H9 (cell line): Measurements from ENCODE around the gene SERPINA6. TPM values are rescaled to one million over a fixed set of nuclear protein-coding genes. Genes with fewer than 3 reads are reported as not detected.

ENCODE experiments used
- DNase-seq: peaks from one replicate; pipeline ENCODE4 v3.0.0-alpha.2; 2017
- H2AFZ ChIP-seq: one replicate; pipeline ENCODE4 v1.6.1; 2013; ENCODE audit warnings: mild to moderate bottlenecking, low read length, control low read depth, moderate library complexity
- H2AK5ac ChIP-seq: 2 replicates; pipeline ENCODE4 v1.6.1; 2013; ENCODE audit warnings: low read length, control low read depth, mixed read lengths; ENCODE audit not compliant: insufficient read length
- H2BK120ac ChIP-seq: one replicate; pipeline ENCODE4 v1.6.1; 2013; ENCODE audit warnings: low read depth, mild to moderate bottlenecking, low read length, control low read depth, inconsistent platforms; ENCODE audit not compliant: poor library complexity, severe bottlenecking
- H2BK12ac ChIP-seq: 2 replicates; pipeline ENCODE4 v1.6.1; 2013; ENCODE audit warnings: low read length, control low read depth, mixed read lengths, low read depth; ENCODE audit not compliant: insufficient read length
- H2BK15ac ChIP-seq: 2 replicates; pipeline ENCODE4 v1.6.1; 2013; ENCODE audit warnings: low read depth, low read length, control low read depth
- H2BK20ac ChIP-seq: one replicate; pipeline ENCODE4 v1.6.1; 2013; ENCODE audit warnings: low read depth, mild to moderate bottlenecking, low read length, control low read depth, inconsistent platforms; ENCODE audit not compliant: poor library complexity, severe bottlenecking
- H2BK5ac ChIP-seq: 2 replicates; pipeline ENCODE4 v1.6.1; 2013; ENCODE audit warnings: low read length, control low read depth, mixed read lengths; ENCODE audit not compliant: insufficient read length
- H3K14ac ChIP-seq: 2 replicates; pipeline ENCODE4 v1.6.1; 2013; ENCODE audit warnings: low read length, control low read depth; ENCODE audit not compliant: insufficient read depth
- H3K18ac ChIP-seq: 2 replicates; pipeline ENCODE4 v1.6.1; 2013; ENCODE audit warnings: low read depth, mild to moderate bottlenecking, mixed read lengths, low read length, control low read depth; ENCODE audit not compliant: insufficient read length
- H3K23ac ChIP-seq: 2 replicates; pipeline ENCODE4 v1.6.1; 2013; ENCODE audit warnings: low read length, control low read depth, mixed read lengths, low read depth; ENCODE audit not compliant: insufficient read length
- H3K23me2 ChIP-seq: 2 replicates; pipeline ENCODE4 v1.6.1; 2013; ENCODE audit warnings: low read depth, mild to moderate bottlenecking, mixed read lengths, low read length, control low read depth; ENCODE audit not compliant: insufficient read length, poor library complexity, severe bottlenecking
- H3K27ac ChIP-seq: 2 replicates; pipeline ENCODE4 v1.5.1; 2013; ENCODE audit warnings: low read length, control low read depth, mixed read lengths, low read depth; ENCODE audit not compliant: insufficient read length
- H3K27me3 ChIP-seq: 2 replicates; pipeline ENCODE4 v1.6.1; 2013; ENCODE audit warnings: low read length, control low read depth, inconsistent platforms; ENCODE audit not compliant: insufficient read depth
- H3K4ac ChIP-seq: 2 replicates; pipeline ENCODE4 v1.6.1; 2013; ENCODE audit warnings: low read depth, mild to moderate bottlenecking, control low read depth, inconsistent platforms, low read length, moderate library complexity
- H3K4me1 ChIP-seq: 2 replicates; pipeline ENCODE4 v1.6.1; 2013; ENCODE audit warnings: low read length, control low read depth, inconsistent platforms; ENCODE audit not compliant: insufficient read depth
- H3K4me2 ChIP-seq: 2 replicates; pipeline ENCODE4 v1.6.1; 2013; ENCODE audit warnings: low read length, control low read depth, mixed read lengths; ENCODE audit not compliant: insufficient read length, insufficient read depth
- H3K56ac ChIP-seq: 2 replicates; pipeline ENCODE4 v1.6.1; 2013; ENCODE audit warnings: low read depth, mild to moderate bottlenecking, mixed read lengths, low read length, control low read depth; ENCODE audit not compliant: insufficient read length
- H3K79me1 ChIP-seq: 2 replicates; pipeline ENCODE4 v1.6.1; 2013; ENCODE audit warnings: low read depth, mild to moderate bottlenecking, moderate library complexity, low read length, control low read depth, inconsistent platforms; ENCODE audit not compliant: insufficient read depth, poor library complexity, severe bottlenecking
- H3K79me2 ChIP-seq: 2 replicates; pipeline ENCODE4 v1.6.1; 2013; ENCODE audit warnings: low read length, control low read depth, inconsistent platforms; ENCODE audit not compliant: insufficient read depth
- H3K9ac ChIP-seq: 2 replicates; pipeline ENCODE4 v1.6.1; 2013; ENCODE audit warnings: low read length, control low read depth, mixed read lengths; ENCODE audit not compliant: insufficient read length; ENCODE audit errors: extremely low read depth
- H3K9me3 ChIP-seq: one replicate; pipeline ENCODE4 v1.6.1; 2013; ENCODE audit warnings: low read depth, low read length, inconsistent platforms; ENCODE audit not compliant: control insufficient read depth
- H3T11ph ChIP-seq: one replicate; pipeline ENCODE4 v1.6.1; 2013; ENCODE audit warnings: mild to moderate bottlenecking, low read length, control low read depth, inconsistent platforms
- H4K20me1 ChIP-seq: one replicate; pipeline ENCODE4 v1.6.1; 2013; ENCODE audit not compliant: control insufficient read depth, insufficient read length, insufficient read depth
- H4K5ac ChIP-seq: 2 replicates; pipeline ENCODE4 v1.6.1; 2013; ENCODE audit warnings: low read depth, mild to moderate bottlenecking, mixed read lengths, low read length, control low read depth; ENCODE audit not compliant: insufficient read length
- H4K8ac ChIP-seq: replicated peaks from 2 replicates; pipeline ENCODE4 v1.6.1; 2013; ENCODE audit warnings: low read length, control low read depth, mixed read lengths, low read depth; ENCODE audit not compliant: insufficient read length
- H4K91ac ChIP-seq: 2 replicates; pipeline ENCODE4 v1.6.1; 2013; ENCODE audit warnings: low read depth, mild to moderate bottlenecking, moderate library complexity, mixed read lengths, low read length, control low read depth; ENCODE audit not compliant: insufficient read length
- H3K27ac Mint-ChIP-seq, 3 experiments: 2 replicates in 2 of 3; 3 replicates in 1 of 3; pipeline ENCODE4 v1.8.0; 2020 to 2021; ENCODE audit warnings: mixed read lengths in 3 of 3, mild to moderate bottlenecking in 1 of 3, moderate library complexity in 1 of 3
- H3K27me3 Mint-ChIP-seq: 2 replicates; pipeline ENCODE4 v1.8.0; 2021; ENCODE audit warnings: low read depth, mild to moderate bottlenecking, moderate library complexity, mixed read lengths
- H3K36me3 Mint-ChIP-seq, 3 experiments: 2 replicates in 2 of 3; 3 replicates in 1 of 3; pipeline ENCODE4 v1.8.0; 2020 to 2021; ENCODE audit warnings: low read depth in 3 of 3, mixed read lengths in 3 of 3; ENCODE audit not compliant: insufficient read depth in 1 of 3
- H3K4me1 Mint-ChIP-seq, 2 experiments: 2 replicates each; pipeline ENCODE4 v1.8.0; 2020; ENCODE audit warnings: mixed read lengths in 2 of 2
- H3K4me3 Mint-ChIP-seq, 2 experiments: 2 replicates in 1 of 2; 3 replicates in 1 of 2; pipeline ENCODE4 v1.8.0; 2020 to 2021; ENCODE audit warnings: mild to moderate bottlenecking in 2 of 2, mixed read lengths in 2 of 2, moderate library complexity in 1 of 2
- H3K9me3 Mint-ChIP-seq, 2 experiments: 2 replicates in 1 of 2; 3 replicates in 1 of 2; pipeline ENCODE4 v1.8.0; 2020; ENCODE audit warnings: mild to moderate bottlenecking in 2 of 2, mixed read lengths in 2 of 2, moderate library complexity in 1 of 2
- WGBS: extraction: QIAGEN DNeasy Blood & Tissue Kit; methylation state at CpG from one replicate; pipeline ENCODE4 v1.1.7; 2013; ENCODE audit warnings: missing lambda C conversion rate, low lambda C conversion rate, mixed read lengths; ENCODE audit not compliant: insufficient read length; ENCODE audit errors: extremely low coverage; 5-methylcytosine and 5-hydroxymethylcytosine counted together
- total RNA-seq: library from RNA; stranded (reverse); gene quantifications from 2 replicates; pipeline ENCODE4 v1.2.1, GENCODE V29; 2021
- TF ChIP-seq, protein P1 (sequence below): fragments of 200-600 bp; sonication (generic); conservative IDR thresholded peaks from 3 replicates; pipeline ENCODE4 v1.8.0; 2021; ENCODE audit warnings: antibody characterized with exemption, mild to moderate bottlenecking

SERPINA6 gene
- total RNA-seq, 1 experiment from 2014 or later = not detected

DNA sequence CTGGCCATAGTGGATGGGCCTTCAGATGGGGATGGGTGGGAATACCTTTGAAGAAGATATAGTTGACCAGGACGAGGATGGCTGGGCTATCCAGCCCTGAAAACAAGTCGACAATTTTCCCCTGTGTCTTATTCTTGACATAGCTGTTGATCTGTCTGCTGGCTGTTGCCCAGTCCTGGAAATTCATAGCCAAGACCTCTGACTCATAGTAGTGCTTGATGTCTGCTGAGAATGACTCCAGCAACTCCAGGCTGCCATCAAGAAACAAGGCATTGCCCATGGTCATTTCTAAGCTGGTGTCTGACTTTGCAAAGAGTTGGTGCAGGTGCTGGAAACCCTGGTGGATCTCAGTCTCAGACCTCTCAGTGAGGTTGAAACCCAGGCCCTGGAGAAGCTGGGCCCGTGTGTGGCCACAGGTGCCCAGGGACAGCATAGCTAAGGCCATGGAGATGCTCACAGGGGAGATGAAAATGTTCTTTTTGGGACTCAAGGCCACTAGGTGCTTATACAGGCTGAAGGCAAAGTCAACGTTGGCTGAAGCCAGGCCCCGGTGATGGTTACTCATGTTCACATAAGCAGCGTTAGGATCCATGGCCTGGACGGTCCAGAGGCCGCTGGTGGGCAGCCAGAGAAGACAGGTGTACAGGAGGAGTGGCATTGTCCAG lies 9.0 kb downstream of the SERPINA6 start:
- no peaks in the 10 kb centered on the region for H3K4me1 ChIP-seq
- H3K27ac Mint-ChIP-seq = no peak overlapping the region
- no peak overlapping the region for H3T11ph ChIP-seq
- TF ChIP-seq, protein P1, sequence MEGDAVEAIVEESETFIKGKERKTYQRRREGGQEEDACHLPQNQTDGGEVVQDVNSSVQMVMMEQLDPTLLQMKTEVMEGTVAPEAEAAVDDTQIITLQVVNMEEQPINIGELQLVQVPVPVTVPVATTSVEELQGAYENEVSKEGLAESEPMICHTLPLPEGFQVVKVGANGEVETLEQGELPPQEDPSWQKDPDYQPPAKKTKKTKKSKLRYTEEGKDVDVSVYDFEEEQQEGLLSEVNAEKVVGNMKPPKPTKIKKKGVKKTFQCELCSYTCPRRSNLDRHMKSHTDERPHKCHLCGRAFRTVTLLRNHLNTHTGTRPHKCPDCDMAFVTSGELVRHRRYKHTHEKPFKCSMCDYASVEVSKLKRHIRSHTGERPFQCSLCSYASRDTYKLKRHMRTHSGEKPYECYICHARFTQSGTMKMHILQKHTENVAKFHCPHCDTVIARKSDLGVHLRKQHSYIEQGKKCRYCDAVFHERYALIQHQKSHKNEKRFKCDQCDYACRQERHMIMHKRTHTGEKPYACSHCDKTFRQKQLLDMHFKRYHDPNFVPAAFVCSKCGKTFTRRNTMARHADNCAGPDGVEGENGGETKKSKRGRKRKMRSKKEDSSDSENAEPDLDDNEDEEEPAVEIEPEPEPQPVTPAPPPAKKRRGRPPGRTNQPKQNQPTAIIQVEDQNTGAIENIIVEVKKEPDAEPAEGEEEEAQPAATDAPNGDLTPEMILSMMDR = no peak
- WGBS = no CpG with 5 or more reads among the region's 8 CpGs
- no peaks in the 10 kb centered on the region for H3K79me2 ChIP-seq
- H3K9me3 Mint-ChIP-seq = no peaks in the 10 kb centered on the region
- H4K5ac ChIP-seq = no peak overlapping the region
- H3K9me3 ChIP-seq = no peaks in the 10 kb centered on the region
- no peak overlapping the region for H3K14ac ChIP-seq
- no peak overlapping the region for H2AFZ ChIP-seq
- no peak overlapping the region for H3K27ac ChIP-seq
- H2AK5ac ChIP-seq = no peak overlapping the region
- H3K36me3 Mint-ChIP-seq = no peaks in the 10 kb centered on the region
- H3K27me3 Mint-ChIP-seq = peaks cover 2% of the 10 kb centered on the region; the same call in 1 of the 2 replicates
- no peak overlapping the region for H3K4ac ChIP-seq
- H2BK5ac ChIP-seq = no peak overlapping the region
- H4K91ac ChIP-seq = no peak overlapping the region
- no peaks in the 10 kb centered on the region for H3K23me2 ChIP-seq
- H4K8ac ChIP-seq = no peak overlapping the region
- H3K27me3 ChIP-seq = no peaks in the 10 kb centered on the region
- no peak overlapping the region for H2BK20ac ChIP-seq
- DNase-seq = no peak
- no peak overlapping the region for H3K4me3 Mint-ChIP-seq
- H3K9ac ChIP-seq = no peak overlapping the region
- H2BK120ac ChIP-seq = no peak overlapping the region
- peaks cover 5 to 6% of the 10 kb centered on the region in 2 experiments; a peak in 2 of 4 replicates for H3K4me1 Mint-ChIP-seq
- H4K20me1 ChIP-seq = no peaks in the 10 kb centered on the region
- H3K23ac ChIP-seq = no peak overlapping the region
- no peak overlapping the region for H3K4me2 ChIP-seq
- H2BK15ac ChIP-seq = no peak overlapping the region
- H3K56ac ChIP-seq = no peak overlapping the region
- H2BK12ac ChIP-seq = no peak overlapping the region
- H3K18ac ChIP-seq = no peak overlapping the region
- no peaks in the 10 kb centered on the region for H3K79me1 ChIP-seq
